Muscle of leg (tissue), 11 donors: ENCODE data around the gene SH2D2A. TPM values are rescaled to one million over a fixed set of nuclear protein-coding genes. Genes with fewer than 3 reads are reported as not detected.

Experiments
- DNase-seq: peaks from one replicate; pipeline ENCODE4 v3.0.0; 2013
- H3K27ac ChIP-seq: one replicate; pipeline ENCODE4 v1.5.1; 2013; ENCODE audit warnings: mild to moderate bottlenecking, low read length, control low read depth
- H3K27me3 ChIP-seq: one replicate; pipeline ENCODE4 v1.6.1; 2013; ENCODE audit warnings: low read length; ENCODE audit not compliant: control insufficient read depth, insufficient read depth
- H3K36me3 ChIP-seq: one replicate; pipeline ENCODE4 v1.6.1; 2013; ENCODE audit warnings: low read length; ENCODE audit not compliant: control insufficient read depth, insufficient read depth
- H3K4me1 ChIP-seq: one replicate; pipeline ENCODE4 v1.6.1; 2013; ENCODE audit warnings: low read length; ENCODE audit not compliant: control insufficient read depth, insufficient read depth
- H3K4me3 ChIP-seq: one replicate; pipeline ENCODE4 v1.5.1; 2013; ENCODE audit warnings: low read length, control low read depth
- H3K9me3 ChIP-seq: replicated peaks from 2 replicates; pipeline ENCODE4 v1.6.1; 2013; ENCODE audit warnings: low read depth, low read length; ENCODE audit not compliant: control insufficient read depth
- WGBS: methylation state at CpG from one replicate; pipeline ENCODE4 v1.1.5; 2013; ENCODE audit warnings: missing lambda C conversion rate; ENCODE audit not compliant: insufficient coverage; 5-methylcytosine and 5-hydroxymethylcytosine counted together
- polyA plus RNA-seq, 8 donors: library from polyadenylated mRNA; unstranded; fragments of 120-200 nt; gene quantifications; one replicate each; pipeline versions ENCODE4 v1.2.1 to v1.2.3, GENCODE V29; 2013; ENCODE audit warnings: inconsistent platforms in 1 of 8, low replicate concordance in 1 of 8; ENCODE audit not compliant: insufficient read length in 8 of 8, insufficient read depth in 1 of 8
- total RNA-seq: library from RNA; stranded (reverse); fragments of 120-200 nt; gene quantifications from one replicate; pipeline ENCODE4 v1.2.4, GENCODE V29; 2013

Gene SH2D2A
- total and polyA plus RNA-seq, 9 donors, result 0.61 to 1.4 (median 0.82) TPM

- no peaks in the 10 kb centered on the region for H3K9me3 ChIP-seq
- H3K27me3 ChIP-seq, result peaks cover 18% of the 10 kb centered on the region
- H3K4me3 ChIP-seq, result no peak overlapping the region
- H3K36me3 ChIP-seq, result no peaks in the 10 kb centered on the region
- DNase-seq, result peak; percentile 58
- H3K4me1 ChIP-seq, result no peaks in the 10 kb centered on the region
- WGBS, result no CpG with 5 or more reads among the region's 1 CpG
- no peak overlapping the region for H3K27ac ChIP-seq
Measured at GRCh38 chr1:156826630-156827029, 10.0 kb upstream of the SH2D2A start.

- no peak for DNase-seq
- no peaks in the 10 kb centered on the region for H3K4me1 ChIP-seq
- WGBS, result 60% methylated on average over 1 of the region's 5 CpGs
- H3K4me3 ChIP-seq, result no peak overlapping the region
- no peak overlapping the region for H3K27ac ChIP-seq
- peaks cover 9% of the 10 kb centered on the region for H3K27me3 ChIP-seq
- no peaks in the 10 kb centered on the region for H3K9me3 ChIP-seq
- H3K36me3 ChIP-seq, result no peaks in the 10 kb centered on the region
Measured at GRCh38 chr1:156823210-156823790, 6.7 kb upstream of the SH2D2A start.

GRCh38 chr1:156822680-156823079, 6.0 kb upstream of the SH2D2A start:
- H3K36me3 ChIP-seq, result no peaks in the 10 kb centered on the region
- peaks cover 8% of the 10 kb centered on the region for H3K27me3 ChIP-seq
- H3K27ac ChIP-seq, result no peak overlapping the region
- H3K9me3 ChIP-seq, result no peaks in the 10 kb centered on the region
- H3K4me3 ChIP-seq, result no peak overlapping the region
- DNase-seq, result no peak
- WGBS, result no CpG with 5 or more reads among the region's 1 CpG
- no peaks in the 10 kb centered on the region for H3K4me1 ChIP-seq

GRCh38 chr1:156821801-156822200, 5.2 kb upstream of the SH2D2A start:
- WGBS, result no CpG with 5 or more reads among the region's 4 CpGs
- no peak overlapping the region for H3K27ac ChIP-seq
- DNase-seq, result no peak

GRCh38 chr1:156815961-156816422, 656 bp downstream of the SH2D2A start:
- Histone ChIP-seq H3K9me3 (no peaks in the 10 kb centered on the region), H3K27me3 (peaks cover 23% of the 10 kb centered on the region), H3K36me3 (no peaks in the 10 kb centered on the region), H3K27ac (peak overlapping the region; percentile 23), H3K4me1 (peaks cover 43% of the 10 kb centered on the region), H3K4me3 (peak overlapping the region; percentile 4)
- 13% methylated on average over 3 of the region's 10 CpGs for WGBS
- DNase-seq, result no peak

More at GRCh38 chr1:156821801-156822200, 5.2 kb upstream of the SH2D2A start:
- Histone ChIP-seq H3K36me3 (no peaks in the 10 kb centered on the region), H3K4me3 (no peak overlapping the region), H3K27me3 (peaks cover 6% of the 10 kb centered on the region), H3K9me3 (no peaks in the 10 kb centered on the region), H3K4me1 (peaks cover 5% of the 10 kb centered on the region)

GRCh38 chr1:156815307-156815826, 1.3 kb downstream of the SH2D2A start:
- WGBS, result 12% methylated on average over 5 of the region's 5 CpGs
- Histone ChIP-seq H3K4me1 (peaks cover 46% of the 10 kb centered on the region), H3K27ac (peak overlapping the region; percentile 69), H3K4me3 (no peak overlapping the region), H3K9me3 (no peaks in the 10 kb centered on the region), H3K36me3 (no peaks in the 10 kb centered on the region), H3K27me3 (peaks cover 25% of the 10 kb centered on the region)
- DNase-seq, result peak; percentile 97

GRCh38 chr1:156814571-156815260, 1.9 kb downstream of the SH2D2A start:
- Histone ChIP-seq H3K4me3 (no peak overlapping the region), H3K36me3 (no peaks in the 10 kb centered on the region), H3K27me3 (peaks cover 25% of the 10 kb centered on the region), H3K9me3 (no peaks in the 10 kb centered on the region), H3K27ac (peak overlapping the region; percentile 69), H3K4me1 (peaks cover 47% of the 10 kb centered on the region)
- no peak for DNase-seq
- 46% methylated on average over 1 of the region's 7 CpGs for WGBS

GRCh38 chr1:156813750-156814570, 2.7 kb downstream of the SH2D2A start:
- 2% methylated on average over 45 of the region's 60 CpGs for WGBS
- H3K4me1 ChIP-seq, result peaks cover 50% of the 10 kb centered on the region
- no peaks in the 10 kb centered on the region for H3K9me3 ChIP-seq
- no peak overlapping the region for H3K27ac ChIP-seq
- peak; percentile 68 for DNase-seq
- H3K36me3 ChIP-seq, result no peaks in the 10 kb centered on the region
- H3K4me3 ChIP-seq, result peak overlapping the region; percentile 47
- H3K27me3 ChIP-seq, result peaks cover 29% of the 10 kb centered on the region

GRCh38 chr1:156813298-156813697, 3.4 kb downstream of the SH2D2A start:
- DNase-seq, result no peak
- Histone ChIP-seq H3K36me3 (no peaks in the 10 kb centered on the region), H3K9me3 (no peaks in the 10 kb centered on the region), H3K27me3 (peaks cover 30% of the 10 kb centered on the region), H3K27ac (no peak overlapping the region), H3K4me3 (peak overlapping the region; percentile 47), H3K4me1 (peaks cover 50% of the 10 kb centered on the region)
- 14% methylated on average over 1 of the region's 10 CpGs for WGBS
